Caco-2 (cell line): Measurements from ENCODE around the gene MRPL41. TPM values are rescaled to one million over a fixed set of nuclear protein-coding genes. Genes with fewer than 3 reads are reported as not detected.
"Not testable (repeated sequence)": the region's sequence is repeated elsewhere in the genome, so short reads cannot be mapped to it uniquely, and the experiment has no call there.

Experiments used
- BruUV-seq: library from RNA; stranded (reverse); fragments of 400-500 nt; replicated peaks from 2 replicates; lab custom pipeline; 2021; lab: Mats Ljungman, UMichigan
- CTCF ChIA-PET: fragments of 300-600 bp; sonication (Branson Sonifier 250); formaldehyde crosslinking; loops from one replicate; lab custom pipeline; 2022; ENCODE audit warnings: antibody characterized with exemption; lab: Charles Lee
- POLR2A ChIA-PET: fragments of 300-600 bp; sonication (Branson Sonifier 250); formaldehyde crosslinking; loops from one replicate; lab custom pipeline; 2022; ENCODE audit warnings: antibody characterized with exemption; lab: Charles Lee
- DNase-seq, 2 experiments: peaks; one replicate each; pipeline versions ENCODE4 v3.0.0 to v3.0.0-alpha.2; 2020 to 2022
- H3K27me3 ChIP-seq: replicated peaks from 2 replicates; pipeline ENCODE4 v1.6.0; 2011; ENCODE audit warnings: low read length; ENCODE audit not compliant: control insufficient read depth, insufficient read depth
- H3K36me3 ChIP-seq: 2 replicates; pipeline ENCODE4 v1.5.1; 2011; ENCODE audit warnings: low read length; ENCODE audit not compliant: control insufficient read depth, insufficient read depth
- H3K4me1 ChIP-seq: fragments of 250-450 bp; sonication (Bioruptor Pico); 2 replicates; pipeline ENCODE4 v1.5.1; 2020; ENCODE audit warnings: mild to moderate bottlenecking
- H3K4me3 ChIP-seq: 2 replicates; pipeline ENCODE4 v1.5.1; 2011; ENCODE audit warnings: low read depth, mild to moderate bottlenecking, control low read depth, low read length
- H3K9me3 ChIP-seq: fragments of 250-450 bp; sonication (Bioruptor Pico); 2 replicates; pipeline ENCODE4 v1.5.1; 2020; ENCODE audit warnings: mild to moderate bottlenecking, moderate library complexity
- H3K27ac Mint-ChIP-seq: one replicate; pipeline ENCODE4 v1.8.0; 2022; ENCODE audit warnings: mixed read lengths; ENCODE audit not compliant: unreplicated experiment
- H3K27me3 Mint-ChIP-seq: one replicate; pipeline ENCODE4 v1.8.0; 2022; ENCODE audit warnings: mixed read lengths; ENCODE audit not compliant: insufficient read depth, unreplicated experiment
- H3K36me3 Mint-ChIP-seq: one replicate; pipeline ENCODE4 v1.8.0; 2022; ENCODE audit warnings: mild to moderate bottlenecking, mixed read lengths; ENCODE audit not compliant: insufficient read depth, unreplicated experiment
- H3K4me1 Mint-ChIP-seq: one replicate; pipeline ENCODE4 v1.8.0; 2022; ENCODE audit warnings: low read depth, mixed read lengths; ENCODE audit not compliant: unreplicated experiment
- H3K4me3 Mint-ChIP-seq: one replicate; pipeline ENCODE4 v1.8.0; 2022; ENCODE audit warnings: mild to moderate bottlenecking, moderate library complexity, mixed read lengths; ENCODE audit not compliant: unreplicated experiment
- H3K9me3 Mint-ChIP-seq: one replicate; pipeline ENCODE4 v1.8.0; 2022; ENCODE audit warnings: mixed read lengths; ENCODE audit not compliant: unreplicated experiment
- CTCF ChIP-seq, 2 experiments: fragments of 200-600 bp in 1 of 2; IDR thresholded peaks; 1 replicate in 1 of 2; 2 replicates in 1 of 2; pipeline versions ENCODE4 v1.5.1 to v1.8.0; 2011 to 2022; ENCODE audit warnings: antibody characterized with exemption in 1 of 2, control low read depth in 1 of 2, inconsistent platforms in 1 of 2, low read depth in 1 of 2, low read length in 1 of 2, mild to moderate bottlenecking in 1 of 2, moderate library complexity in 1 of 2; ENCODE audit not compliant: insufficient read depth in 1 of 2, severe bottlenecking in 1 of 2, unreplicated experiment in 1 of 2
- intact Hi-C: fragments of 100-400 bp; cut with micrococcal nuclease; formaldehyde crosslinking; loops from one replicate; pipeline ENCODE4 v1.10.0; 2022; ENCODE audit not compliant: unreplicated experiment
- total RNA-seq: library from RNA; stranded (reverse); gene quantifications from 2 replicates; pipeline ENCODE4 v1.2.3, GENCODE V29; 2022

Gene MRPL41
- total RNA-seq, 1 experiment from 2014 or later, result 44.2 TPM

DNA sequence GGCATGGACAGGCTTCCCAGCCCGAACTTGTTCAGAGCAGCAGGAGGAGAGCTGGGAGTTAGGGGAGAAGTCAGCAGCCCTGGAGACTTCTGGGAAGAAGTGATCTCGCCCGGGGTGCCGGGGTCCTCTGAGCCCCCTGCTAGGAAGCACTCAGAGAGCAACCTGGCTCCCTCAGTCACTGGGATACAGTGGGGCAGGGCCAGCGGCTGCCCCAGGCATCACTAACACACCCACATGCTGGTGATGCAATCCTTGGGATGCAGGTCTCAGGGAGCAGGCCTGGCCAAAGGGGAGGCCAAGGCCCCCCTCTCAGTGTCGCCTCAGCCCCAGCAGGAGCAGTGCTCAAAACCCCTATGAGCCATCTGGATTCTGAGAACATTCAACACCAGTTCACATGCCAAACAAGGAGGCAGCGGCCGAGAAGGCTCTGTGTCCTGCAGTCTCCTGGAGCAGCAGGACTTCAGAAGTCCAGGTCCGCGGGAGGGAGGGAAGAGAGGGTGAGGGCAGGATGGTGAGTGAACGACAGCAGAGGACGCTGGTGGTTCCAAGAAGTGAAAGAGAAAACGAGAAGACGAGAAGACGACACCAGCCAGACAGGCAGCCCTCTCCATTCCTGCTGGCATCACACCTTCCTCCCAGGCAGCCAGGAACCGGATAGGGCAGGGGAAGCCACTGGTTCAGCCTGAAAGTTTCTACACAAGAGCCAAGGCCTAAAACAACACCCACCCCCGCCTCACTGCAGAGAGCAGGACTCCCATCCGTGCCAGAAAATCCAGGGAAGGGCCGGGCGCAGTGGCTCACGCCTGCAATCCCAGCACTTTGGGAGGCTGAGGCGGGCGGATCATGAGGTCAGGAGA is 3.8 kb upstream of the MRPL41 start:
- CTCF ChIA-PET, result no interaction called here
- no peaks in the 10 kb centered on the region for H3K27me3 Mint-ChIP-seq
- H3K4me1 Mint-ChIP-seq, result peaks cover 6% of the 10 kb centered on the region
- no peak for TF ChIP-seq CTCF (IDR thresholded peaks at IDR 0.05; ENCODE audit: insufficient read depth in 1 of 2, low read depth in 1 of 2, low read length in 1 of 2, severe bottlenecking in 1 of 2, unreplicated experiment in 1 of 2)
- peaks cover 10% of the 10 kb centered on the region for H3K9me3 Mint-ChIP-seq
- no peak for DNase-seq
- H3K36me3 ChIP-seq, result no peaks in the 10 kb centered on the region
- H3K4me3 ChIP-seq, result no peak overlapping the region
- no TSS peak for BruUV-seq
- intact Hi-C loops, result no loop called here
- H3K36me3 Mint-ChIP-seq, result peaks cover 27% of the 10 kb centered on the region
- H3K4me1 ChIP-seq, result peaks cover 5% of the 10 kb centered on the region; the same call in 1 of the 2 replicates
- H3K4me3 Mint-ChIP-seq, result no peak overlapping the region
- POLR2A ChIA-PET, result no interaction called here
- H3K27ac Mint-ChIP-seq, result no peak overlapping the region
- no peaks in the 10 kb centered on the region for H3K9me3 ChIP-seq
- no peaks in the 10 kb centered on the region for H3K27me3 ChIP-seq

DNA sequence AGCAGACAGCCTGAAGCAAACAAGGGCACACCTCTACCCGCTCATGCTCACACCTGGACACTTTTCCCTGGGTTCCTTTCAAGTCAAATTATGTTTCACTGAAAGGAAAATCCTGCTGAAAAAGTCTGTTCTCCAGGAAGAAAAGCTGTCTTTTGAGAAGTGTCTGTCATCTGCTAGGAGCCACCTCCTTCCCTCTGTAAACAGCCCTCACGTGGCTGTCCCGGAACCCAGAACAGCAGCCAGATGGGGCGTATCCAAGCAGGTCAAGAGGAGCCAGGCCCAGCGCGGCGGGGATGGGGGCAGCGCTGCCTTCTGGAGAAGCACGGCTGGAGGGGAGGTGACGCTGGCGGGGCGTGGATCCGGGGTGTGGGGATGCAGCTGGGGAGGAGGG is 1.5 kb upstream of the MRPL41 start, which contains the start of gene PNPLA7:
PNPLA7 (minus strand) TSS at position 172 of the 391 bp plus-strand sequence. CDS start 205 bp downstream, outside the sequence.
- Histone ChIP-seq H3K36me3 (no peaks in the 10 kb centered on the region; the same call in 1 of the 2 replicates), H3K4me3 (peak within 1 kb of the TSS; percentile 81), H3K4me1 (peaks cover 5% of the 10 kb centered on the region; the same call in 1 of the 2 replicates), H3K9me3 (no peaks in the 10 kb centered on the region), H3K27me3 (no peaks in the 10 kb centered on the region)
- intact Hi-C loops, result loop anchor here (5.0 kb wide), 1 partner anchor 57 kb away; the partner anchor contains the start of gene ARRDC1
- Mint-ChIP-seq H3K36me3 (peaks cover 47% of the 10 kb centered on the region), H3K4me1 (peaks cover 9% of the 10 kb centered on the region), H3K9me3 (peaks cover 10% of the 10 kb centered on the region), H3K4me3 (peak within 1 kb of the TSS; percentile 85), H3K27ac (peak within 1 kb of the TSS; percentile 84), H3K27me3 (no peaks in the 10 kb centered on the region)
- ChIA-PET CTCF (interaction anchor here (1.4 to 3.4 kb wide), 2 partner anchors 15 to 109 kb away, joined by 7 to 33 read pairs; no protein-coding TSS in a partner anchor), POLR2A (no interaction called here)
- no peak for TF ChIP-seq CTCF (IDR thresholded peaks at IDR 0.05; ENCODE audit: insufficient read depth in 1 of 2, low read depth in 1 of 2, low read length in 1 of 2, severe bottlenecking in 1 of 2, unreplicated experiment in 1 of 2)
- DNase-seq, result peak; percentile 86 to 90
- BruUV-seq, result no TSS peak

- Mint-ChIP-seq H3K36me3 (peaks cover 54% of the 10 kb centered on the region), H3K4me1 (peaks cover 15% of the 10 kb centered on the region), H3K4me3 (peak overlapping the region; percentile 81)
- H3K9me3 ChIP-seq, H3K9me3 Mint-ChIP-seq, H3K4me1 ChIP-seq, H3K27ac Mint-ChIP-seq, H3K27me3 ChIP-seq, H3K36me3 ChIP-seq, DNase-seq, BruUV-seq, H3K27me3 Mint-ChIP-seq: not testable (repeated sequence)
- intact Hi-C loops, result loop anchor here (1.0 to 5.0 kb wide), 2 partner anchors 16 to 56 kb away; partner anchors contain the start of gene ARRDC1
- ChIA-PET POLR2A (interaction anchor here (0.7 kb wide), 1 partner anchor 16 kb away, joined by 3 read pairs; no protein-coding TSS in a partner anchor), CTCF (interaction anchor here (1.4 to 3.4 kb wide), 2 partner anchors 16 to 109 kb away, joined by 7 to 33 read pairs; no protein-coding TSS in a partner anchor)
- peak overlapping the region; percentile 81 for H3K4me3 ChIP-seq
Observed at GRCh38 chr9:137550958-137551263, 768 bp upstream of the MRPL41 start.
